ENCODE data around the gene SPAST.
"Not testable (repeated sequence)": the region's sequence is repeated elsewhere in the genome, so short reads cannot be mapped to it uniquely, and the experiment has no call there.

Gene SPAST

GRCh38 chr2:32119161-32119560 lies 55.8 kb downstream of the SPAST start:
- Histone ChIP-seq H3K4me3 (ENCODE audit: insufficient read depth, low read depth, low read length, poor library complexity, severe bottlenecking) (no peak overlapping the region), H3K4me1 (ENCODE audit: control insufficient read depth, insufficient read depth, low read length, poor library complexity, severe bottlenecking) (no peaks in the 10 kb centered on the region), H3K27me3 (replicated peaks; ENCODE audit: control insufficient read depth, insufficient read depth, low read length, poor library complexity, severe bottlenecking) (no peaks in the 10 kb centered on the region), H3K36me3 (ENCODE audit: control insufficient read depth, insufficient read depth, low read length) (peaks cover 8% of the 10 kb centered on the region), H3K9me3 (ENCODE audit: control insufficient read depth, low read length) (no peaks in the 10 kb centered on the region), H3K27ac (ENCODE audit: insufficient read depth, low read length, poor library complexity, severe bottlenecking) (no peak overlapping the region)
- DNase-seq: no peak

- Histone ChIP-seq H3K9me3 (ENCODE audit: control insufficient read depth, low read length) (no peaks in the 10 kb centered on the region), H3K4me1 (ENCODE audit: control insufficient read depth, insufficient read depth, low read length, poor library complexity, severe bottlenecking) (no peaks in the 10 kb centered on the region), H3K4me3 (ENCODE audit: insufficient read depth, low read depth, low read length, poor library complexity, severe bottlenecking) (no peak overlapping the region), H3K27ac (ENCODE audit: insufficient read depth, low read length, poor library complexity, severe bottlenecking) (no peak overlapping the region), H3K36me3 (ENCODE audit: control insufficient read depth, insufficient read depth, low read length) (peaks cover 19% of the 10 kb centered on the region), H3K27me3 (replicated peaks; ENCODE audit: control insufficient read depth, insufficient read depth, low read length, poor library complexity, severe bottlenecking) (no peaks in the 10 kb centered on the region)
- DNase-seq: no peak
Observed at GRCh38 chr2:32124660-32125059, 61.3 kb downstream of the SPAST start.

DNA sequence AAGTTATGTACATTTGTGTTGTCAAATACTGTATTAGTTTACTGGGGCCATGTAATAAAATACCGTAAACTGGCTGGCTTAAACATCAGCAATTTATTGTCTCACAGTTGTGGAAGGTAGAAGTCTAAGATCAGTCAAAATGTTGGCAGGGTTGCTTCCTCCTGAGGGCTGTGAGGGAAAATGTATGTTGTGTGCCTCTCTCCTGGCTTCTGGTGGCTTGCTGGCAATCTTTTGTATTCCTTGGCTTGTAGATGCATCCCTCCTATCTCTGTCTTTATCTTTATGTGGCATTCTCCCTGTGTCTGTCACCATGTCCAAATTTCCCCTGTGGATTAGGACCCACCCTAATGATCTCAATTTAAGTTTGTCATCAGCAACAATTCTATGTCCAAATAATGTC lies 65.3 kb downstream of the SPAST start:
- no peaks in the 10 kb centered on the region for H3K4me1 ChIP-seq (ENCODE audit: control insufficient read depth, insufficient read depth, low read length, poor library complexity, severe bottlenecking)
- H3K9me3 ChIP-seq (ENCODE audit: control insufficient read depth, low read length): no peaks in the 10 kb centered on the region
- peaks cover 33% of the 10 kb centered on the region for H3K36me3 ChIP-seq (ENCODE audit: control insufficient read depth, insufficient read depth, low read length)
- H3K27ac ChIP-seq (ENCODE audit: insufficient read depth, low read length, poor library complexity, severe bottlenecking): no peak overlapping the region
- DNase-seq: no peak
- no peaks in the 10 kb centered on the region for H3K27me3 ChIP-seq (replicated peaks; ENCODE audit: control insufficient read depth, insufficient read depth, low read length, poor library complexity, severe bottlenecking)
- no peak overlapping the region for H3K4me3 ChIP-seq (ENCODE audit: insufficient read depth, low read depth, low read length, poor library complexity, severe bottlenecking)

GRCh38 chr2:32129086-32129485 lies 65.7 kb downstream of the SPAST start:
- Histone ChIP-seq H3K36me3 (ENCODE audit: control insufficient read depth, insufficient read depth, low read length) (peaks cover 33% of the 10 kb centered on the region), H3K4me3 (ENCODE audit: insufficient read depth, low read depth, low read length, poor library complexity, severe bottlenecking) (no peak overlapping the region), H3K27me3 (replicated peaks; ENCODE audit: control insufficient read depth, insufficient read depth, low read length, poor library complexity, severe bottlenecking) (no peaks in the 10 kb centered on the region), H3K4me1 (ENCODE audit: control insufficient read depth, insufficient read depth, low read length, poor library complexity, severe bottlenecking) (no peaks in the 10 kb centered on the region), H3K9me3 (ENCODE audit: control insufficient read depth, low read length) (no peaks in the 10 kb centered on the region), H3K27ac (ENCODE audit: insufficient read depth, low read length, poor library complexity, severe bottlenecking) (no peak overlapping the region)
- DNase-seq: no peak

- H3K9me3 ChIP-seq (ENCODE audit: control insufficient read depth, low read length): no peaks in the 10 kb centered on the region
- no peak for DNase-seq
- no peaks in the 10 kb centered on the region for H3K27me3 ChIP-seq (replicated peaks; ENCODE audit: control insufficient read depth, insufficient read depth, low read length, poor library complexity, severe bottlenecking)
- H3K4me1 ChIP-seq (ENCODE audit: control insufficient read depth, insufficient read depth, low read length, poor library complexity, severe bottlenecking): no peaks in the 10 kb centered on the region
- H3K27ac ChIP-seq (ENCODE audit: insufficient read depth, low read length, poor library complexity, severe bottlenecking): no peak overlapping the region
- no peak overlapping the region for H3K4me3 ChIP-seq (ENCODE audit: insufficient read depth, low read depth, low read length, poor library complexity, severe bottlenecking)
- peaks cover 16% of the 10 kb centered on the region for H3K36me3 ChIP-seq (ENCODE audit: control insufficient read depth, insufficient read depth, low read length)
Observed at GRCh38 chr2:32135409-32135808, 72.1 kb downstream of the SPAST start.

- Histone ChIP-seq H3K36me3 (ENCODE audit: control insufficient read depth, insufficient read depth, low read length) (peaks cover 12% of the 10 kb centered on the region), H3K27ac (ENCODE audit: insufficient read depth, low read length, poor library complexity, severe bottlenecking) (no peak overlapping the region), H3K4me3 (ENCODE audit: insufficient read depth, low read depth, low read length, poor library complexity, severe bottlenecking) (no peak overlapping the region), H3K9me3 (ENCODE audit: control insufficient read depth, low read length) (no peaks in the 10 kb centered on the region), H3K4me1 (ENCODE audit: control insufficient read depth, insufficient read depth, low read length, poor library complexity, severe bottlenecking) (no peaks in the 10 kb centered on the region), H3K27me3 (replicated peaks; ENCODE audit: control insufficient read depth, insufficient read depth, low read length, poor library complexity, severe bottlenecking) (no peaks in the 10 kb centered on the region)
- no peak for DNase-seq
Observed at GRCh38 chr2:32136097-32136496, 72.7 kb downstream of the SPAST start.

DNA sequence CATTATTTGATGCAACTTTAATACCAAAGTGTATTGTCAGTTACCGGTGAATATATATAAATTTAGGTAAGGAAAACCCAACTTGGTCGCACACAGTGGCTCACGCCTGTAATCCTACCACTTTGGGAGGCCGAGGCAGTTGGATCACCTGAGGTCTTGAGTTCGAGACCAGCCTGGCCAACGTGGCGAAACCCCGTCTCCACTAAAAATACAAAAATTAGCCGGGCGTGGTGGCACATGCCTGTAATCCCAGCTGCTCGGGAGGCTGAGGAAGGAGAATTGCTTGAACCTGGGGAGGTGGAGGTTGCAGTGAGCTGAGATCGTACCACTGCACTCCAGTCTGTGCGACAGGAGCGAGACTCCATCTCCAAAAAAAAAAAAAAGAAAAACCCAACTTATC lies 88.2 kb downstream of the SPAST start:
- peaks cover 19% of the 10 kb centered on the region for H3K36me3 ChIP-seq (ENCODE audit: control insufficient read depth, insufficient read depth, low read length)
- H3K27ac ChIP-seq (ENCODE audit: insufficient read depth, low read length, poor library complexity, severe bottlenecking); H3K9me3 ChIP-seq (ENCODE audit: control insufficient read depth, low read length); H3K27me3 ChIP-seq (replicated peaks; ENCODE audit: control insufficient read depth, insufficient read depth, low read length, poor library complexity, severe bottlenecking); DNase-seq; H3K4me3 ChIP-seq (ENCODE audit: insufficient read depth, low read depth, low read length, poor library complexity, severe bottlenecking); H3K4me1 ChIP-seq (ENCODE audit: control insufficient read depth, insufficient read depth, low read length, poor library complexity, severe bottlenecking): not testable (repeated sequence)

DNA sequence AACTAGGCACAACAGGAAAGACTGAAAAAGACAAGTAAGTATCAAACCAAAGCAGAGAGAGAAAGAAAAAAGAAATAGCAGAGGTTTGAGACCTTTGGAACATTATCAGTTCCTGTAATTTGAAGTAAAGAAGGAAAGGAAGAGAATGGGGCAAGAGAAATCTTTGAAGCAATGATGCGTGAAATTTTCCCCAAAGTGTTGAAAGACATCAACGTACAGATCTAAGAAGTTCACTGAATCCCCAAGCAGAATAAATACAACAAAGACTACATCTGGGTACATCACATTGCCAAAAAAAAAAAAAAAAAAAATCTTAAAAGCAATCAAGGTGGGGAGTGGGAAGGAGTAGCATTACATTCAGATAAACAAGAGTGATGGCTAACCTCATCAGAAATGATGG lies 96.3 kb downstream of the SPAST start:
- no peak overlapping the region for H3K27ac ChIP-seq (ENCODE audit: insufficient read depth, low read length, poor library complexity, severe bottlenecking)
- peaks cover 5% of the 10 kb centered on the region for H3K36me3 ChIP-seq (ENCODE audit: control insufficient read depth, insufficient read depth, low read length)
- no peak for DNase-seq
- H3K4me1 ChIP-seq (ENCODE audit: control insufficient read depth, insufficient read depth, low read length, poor library complexity, severe bottlenecking): no peaks in the 10 kb centered on the region
- H3K9me3 ChIP-seq (ENCODE audit: control insufficient read depth, low read length): no peaks in the 10 kb centered on the region
- H3K4me3 ChIP-seq (ENCODE audit: insufficient read depth, low read depth, low read length, poor library complexity, severe bottlenecking): no peak overlapping the region
- no peaks in the 10 kb centered on the region for H3K27me3 ChIP-seq (replicated peaks; ENCODE audit: control insufficient read depth, insufficient read depth, low read length, poor library complexity, severe bottlenecking)

DNA sequence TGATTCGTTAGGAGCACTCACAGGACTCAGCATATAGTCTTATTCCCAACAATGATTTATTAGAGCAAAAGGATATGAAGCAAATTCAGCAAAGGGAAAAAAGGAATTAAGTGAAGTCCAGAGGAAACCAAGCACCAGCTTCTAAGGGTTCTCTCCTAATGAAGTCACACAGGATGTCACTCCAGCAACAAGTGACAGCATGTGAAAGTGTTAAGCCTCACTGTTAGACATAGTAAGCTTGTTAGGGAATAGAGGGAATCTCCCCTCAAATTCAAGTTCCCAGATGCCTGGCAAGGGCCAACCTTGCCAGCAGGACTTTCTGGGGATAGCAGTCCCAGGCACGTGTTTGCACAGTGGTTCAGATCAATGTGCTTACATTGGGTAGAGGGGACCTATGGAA lies 97.9 kb downstream of the SPAST start:
- Histone ChIP-seq H3K9me3 (ENCODE audit: control insufficient read depth, low read length) (no peaks in the 10 kb centered on the region), H3K36me3 (ENCODE audit: control insufficient read depth, insufficient read depth, low read length) (no peaks in the 10 kb centered on the region), H3K27me3 (replicated peaks; ENCODE audit: control insufficient read depth, insufficient read depth, low read length, poor library complexity, severe bottlenecking) (no peaks in the 10 kb centered on the region), H3K4me1 (ENCODE audit: control insufficient read depth, insufficient read depth, low read length, poor library complexity, severe bottlenecking) (peaks cover under 1% of the 10 kb centered on the region), H3K27ac (ENCODE audit: insufficient read depth, low read length, poor library complexity, severe bottlenecking) (no peak overlapping the region), H3K4me3 (ENCODE audit: insufficient read depth, low read depth, low read length, poor library complexity, severe bottlenecking) (no peak overlapping the region)
- DNase-seq: no peak

GRCh38 chr2:32164254-32164653 lies 100.9 kb downstream of the SPAST start:
- H3K4me3 ChIP-seq (ENCODE audit: insufficient read depth, low read depth, low read length, poor library complexity, severe bottlenecking); H3K36me3 ChIP-seq (ENCODE audit: control insufficient read depth, insufficient read depth, low read length); H3K27ac ChIP-seq (ENCODE audit: insufficient read depth, low read length, poor library complexity, severe bottlenecking); H3K27me3 ChIP-seq (replicated peaks; ENCODE audit: control insufficient read depth, insufficient read depth, low read length, poor library complexity, severe bottlenecking); H3K4me1 ChIP-seq (ENCODE audit: control insufficient read depth, insufficient read depth, low read length, poor library complexity, severe bottlenecking); DNase-seq; H3K9me3 ChIP-seq (ENCODE audit: control insufficient read depth, low read length): not testable (repeated sequence)

DNA sequence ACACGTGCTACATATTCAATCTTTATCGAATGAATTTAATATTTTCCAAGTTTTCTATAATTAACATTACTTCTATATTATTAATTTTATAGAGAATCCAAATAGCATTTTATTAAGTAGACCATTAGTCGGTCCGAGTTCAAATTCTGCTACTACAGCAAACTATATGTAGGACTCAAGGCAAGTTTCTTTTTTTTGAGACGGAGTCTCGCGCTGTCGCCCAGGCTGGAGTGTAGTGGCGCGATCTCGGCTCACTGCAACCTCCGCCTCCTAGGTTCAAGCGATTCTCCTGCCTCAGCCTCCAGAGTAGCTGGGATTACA lies 101.6 kb downstream of the SPAST start:
- not testable (repeated sequence) for H3K27me3 ChIP-seq (replicated peaks; ENCODE audit: control insufficient read depth, insufficient read depth, low read length, poor library complexity, severe bottlenecking); H3K9me3 ChIP-seq (ENCODE audit: control insufficient read depth, low read length); H3K4me1 ChIP-seq (ENCODE audit: control insufficient read depth, insufficient read depth, low read length, poor library complexity, severe bottlenecking); H3K36me3 ChIP-seq (ENCODE audit: control insufficient read depth, insufficient read depth, low read length); DNase-seq
- Histone ChIP-seq H3K4me3 (ENCODE audit: insufficient read depth, low read depth, low read length, poor library complexity, severe bottlenecking) (peak overlapping the region; percentile 64), H3K27ac (ENCODE audit: insufficient read depth, low read length, poor library complexity, severe bottlenecking) (peak overlapping the region; percentile 69)
